ENCODE measurements around the gene C2orf49. TPM values are rescaled to one million over a fixed set of nuclear protein-coding genes. Genes with fewer than 3 reads are reported as not detected.

C2orf49 gene
- total RNA-seq, 1 donor from 2014 or later, result 12.2 TPM

DNA sequence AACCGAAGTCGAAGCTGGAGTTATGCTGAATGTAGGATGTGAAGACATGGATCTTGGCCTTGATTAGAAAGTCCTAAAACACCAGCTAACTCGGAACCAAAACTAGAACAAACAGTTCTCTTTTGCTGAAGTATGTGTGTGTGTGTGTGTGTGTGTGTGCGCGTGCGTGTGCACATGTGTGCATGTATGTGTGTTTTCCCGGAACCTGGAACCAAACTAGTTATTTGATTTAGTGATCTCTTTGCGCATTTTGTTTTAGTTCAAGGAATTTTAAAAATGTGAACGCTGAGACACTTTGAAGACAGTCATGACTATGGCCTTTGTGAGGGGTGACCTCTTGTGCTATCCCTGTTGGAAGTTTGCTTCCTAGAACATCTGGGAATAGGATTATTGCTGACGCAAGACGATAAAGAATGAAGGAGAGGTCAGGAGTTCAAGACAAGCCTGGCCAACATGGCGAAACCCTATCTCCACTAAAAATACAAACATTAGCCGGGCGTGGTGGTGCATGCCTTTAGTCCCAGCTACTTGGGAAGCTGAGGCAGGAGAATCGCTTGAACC lies 37.7 kb downstream of the C2orf49 start:
- intact Hi-C loops (cut with DNase I), result no loop called here
- peaks cover 6 to 17% of the 10 kb centered on the region in 2 donors for H3K36me3 ChIP-seq
- no peak overlapping the region for H3K27ac ChIP-seq

DNA sequence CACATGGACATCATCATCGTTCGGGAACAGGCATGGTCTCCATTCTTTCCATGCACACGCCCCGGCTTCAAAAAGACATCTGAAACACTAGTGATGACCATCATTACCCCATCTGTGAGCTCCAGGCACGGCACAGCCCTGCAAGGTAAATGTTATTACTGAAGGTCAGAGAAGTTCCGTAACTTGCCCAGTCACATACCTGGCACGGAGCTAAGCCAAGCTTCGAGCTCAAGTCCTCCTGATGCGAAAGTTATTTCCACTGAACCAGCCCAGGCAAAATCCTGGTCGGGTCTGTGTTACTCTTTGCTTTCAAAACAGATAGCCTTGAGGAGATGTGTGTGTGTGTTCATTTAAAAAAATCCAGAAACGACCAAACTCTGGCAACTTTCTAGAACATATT lies 38.7 kb downstream of the C2orf49 start:
- no peaks in the 10 kb centered on the region for H3K27me3 ChIP-seq
- H3K4me1 ChIP-seq, result peaks cover 2 to 16% of the 10 kb centered on the region in 2 donors
- TF ChIP-seq, protein P1, sequence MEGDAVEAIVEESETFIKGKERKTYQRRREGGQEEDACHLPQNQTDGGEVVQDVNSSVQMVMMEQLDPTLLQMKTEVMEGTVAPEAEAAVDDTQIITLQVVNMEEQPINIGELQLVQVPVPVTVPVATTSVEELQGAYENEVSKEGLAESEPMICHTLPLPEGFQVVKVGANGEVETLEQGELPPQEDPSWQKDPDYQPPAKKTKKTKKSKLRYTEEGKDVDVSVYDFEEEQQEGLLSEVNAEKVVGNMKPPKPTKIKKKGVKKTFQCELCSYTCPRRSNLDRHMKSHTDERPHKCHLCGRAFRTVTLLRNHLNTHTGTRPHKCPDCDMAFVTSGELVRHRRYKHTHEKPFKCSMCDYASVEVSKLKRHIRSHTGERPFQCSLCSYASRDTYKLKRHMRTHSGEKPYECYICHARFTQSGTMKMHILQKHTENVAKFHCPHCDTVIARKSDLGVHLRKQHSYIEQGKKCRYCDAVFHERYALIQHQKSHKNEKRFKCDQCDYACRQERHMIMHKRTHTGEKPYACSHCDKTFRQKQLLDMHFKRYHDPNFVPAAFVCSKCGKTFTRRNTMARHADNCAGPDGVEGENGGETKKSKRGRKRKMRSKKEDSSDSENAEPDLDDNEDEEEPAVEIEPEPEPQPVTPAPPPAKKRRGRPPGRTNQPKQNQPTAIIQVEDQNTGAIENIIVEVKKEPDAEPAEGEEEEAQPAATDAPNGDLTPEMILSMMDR (IDR thresholded peaks at IDR 0.05), result no peak
- H3K27ac ChIP-seq, result peak overlapping the region in 1 of 2 donors; percentile 30
- peaks cover 6 to 13% of the 10 kb centered on the region in 2 donors for H3K36me3 ChIP-seq
- DNase-seq (ENCODE audit: low spot score in 2 of 2), result peak in 1 of 2 donors; percentile 59
- H3K9me3 ChIP-seq, result no peaks in the 10 kb centered on the region
- intact Hi-C loops (cut with DNase I), result no loop called here
- H3K4me3 ChIP-seq, result no peak overlapping the region

More for the DNA sequence above, 37.7 kb downstream of the C2orf49 start:
- H3K9me3 ChIP-seq, result no peaks in the 10 kb centered on the region
- peaks cover 2 to 14% of the 10 kb centered on the region in 2 donors for H3K4me1 ChIP-seq
- TF ChIP-seq, protein P1 (IDR thresholded peaks at IDR 0.05), result no peak
- DNase-seq (ENCODE audit: low spot score in 2 of 2), result peak in 1 of 2 donors; percentile 62
- no peak overlapping the region for H3K4me3 ChIP-seq
- H3K27me3 ChIP-seq, result no peaks in the 10 kb centered on the region

DNA sequence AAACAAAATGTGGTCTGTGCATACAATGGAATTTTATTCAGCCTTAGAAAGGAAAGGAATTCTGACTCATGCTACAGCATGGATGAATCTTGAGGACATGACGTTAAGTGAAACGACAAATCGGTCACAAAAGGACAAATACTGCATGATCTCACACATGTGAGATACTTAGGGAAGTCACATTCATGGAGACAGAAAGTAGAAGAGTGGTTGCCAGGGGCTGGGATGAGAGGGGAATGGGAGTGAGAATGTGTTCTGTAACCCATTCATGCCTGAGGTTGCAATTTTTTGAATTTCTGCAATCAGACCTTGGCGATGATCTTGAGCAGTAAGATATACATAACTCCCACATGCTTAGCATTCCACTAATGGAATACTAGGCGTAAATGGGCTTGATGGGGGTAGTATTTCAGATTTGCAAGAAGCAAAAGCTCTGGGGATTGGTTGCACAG lies 39.5 kb downstream of the C2orf49 start:
- intact Hi-C loops (cut with DNase I), result no loop called here
- peak in 1 of 2 donors; percentile 24 for DNase-seq (ENCODE audit: low spot score in 2 of 2)
- TF ChIP-seq, protein P1 (IDR thresholded peaks at IDR 0.05), result no peak
- no peak overlapping the region for H3K27ac ChIP-seq
- no peak overlapping the region for H3K4me3 ChIP-seq
- no peaks in the 10 kb centered on the region for H3K27me3 ChIP-seq
- no peaks in the 10 kb centered on the region for H3K9me3 ChIP-seq
- H3K4me1 ChIP-seq, result peaks cover 2 to 22% of the 10 kb centered on the region in 2 donors
- peaks cover 3 to 12% of the 10 kb centered on the region in 2 donors for H3K36me3 ChIP-seq

DNA sequence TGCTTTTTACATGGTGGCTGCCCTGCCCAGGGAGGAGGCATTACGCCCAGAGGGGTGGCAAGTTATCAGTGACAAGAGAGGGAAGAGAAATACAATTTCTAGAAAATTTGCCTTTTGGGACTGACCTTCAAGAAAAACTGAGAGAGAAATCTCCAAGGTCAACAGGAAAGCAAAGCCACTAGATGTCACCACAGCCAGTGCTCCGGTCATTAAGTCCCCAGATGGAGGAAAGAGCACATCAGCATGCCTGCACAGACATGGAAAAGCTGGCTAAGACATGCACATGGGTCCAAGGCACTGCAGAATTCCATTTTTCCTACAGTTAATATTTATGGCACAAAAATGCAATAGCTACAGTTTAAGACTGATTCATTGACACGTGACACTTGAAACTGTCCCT lies 40.5 kb downstream of the C2orf49 start:
- H3K27me3 ChIP-seq, result no peaks in the 10 kb centered on the region
- peak in 1 of 2 donors; percentile 30 for DNase-seq (ENCODE audit: low spot score in 2 of 2)
- H3K27ac ChIP-seq, result no peak overlapping the region
- no peaks in the 10 kb centered on the region for H3K9me3 ChIP-seq
- H3K36me3 ChIP-seq, result peaks cover 0 to 8% of the 10 kb centered on the region in 2 donors
- intact Hi-C loops (cut with DNase I), result no loop called here
- TF ChIP-seq, protein P1 (IDR thresholded peaks at IDR 0.05), result no peak
- no peak overlapping the region for H3K4me3 ChIP-seq
- H3K4me1 ChIP-seq, result peaks cover 1 to 22% of the 10 kb centered on the region in 2 donors

DNA sequence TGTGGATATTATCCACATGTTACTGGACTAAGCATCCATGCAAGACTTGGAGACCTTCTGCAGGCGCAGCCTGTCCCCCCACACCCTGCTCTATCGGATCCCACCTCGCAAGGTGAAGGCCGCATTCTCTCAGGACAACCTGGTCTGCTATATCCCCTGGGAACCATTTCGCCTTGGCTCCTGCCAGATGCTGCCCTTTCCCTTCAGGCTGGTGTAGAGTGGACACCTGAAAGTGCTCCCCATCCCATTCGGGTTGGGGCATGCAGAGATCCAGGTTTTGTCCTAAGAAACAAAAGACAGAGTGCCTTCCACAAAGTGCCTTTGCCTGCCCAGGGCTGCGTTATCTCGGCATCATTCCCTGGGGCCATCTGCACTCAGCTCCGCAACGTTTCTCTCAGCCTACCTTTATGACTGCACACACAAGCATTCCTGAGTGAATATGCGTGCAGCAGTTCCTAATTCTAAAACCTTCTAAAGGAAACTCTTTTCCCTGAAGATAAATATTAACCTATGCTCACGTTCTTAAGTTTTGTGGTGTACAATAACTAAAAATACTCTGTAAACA lies 41.0 kb downstream of the C2orf49 start:
- no peaks in the 10 kb centered on the region for H3K9me3 ChIP-seq
- no peaks in the 10 kb centered on the region for H3K27me3 ChIP-seq
- TF ChIP-seq, protein P1 (IDR thresholded peaks at IDR 0.05), result no peak
- peaks cover 0 to 4% of the 10 kb centered on the region in 2 donors for H3K36me3 ChIP-seq
- peak in 1 of 2 donors; percentile 18 for DNase-seq (ENCODE audit: low spot score in 2 of 2)
- H3K27ac ChIP-seq, result no peak overlapping the region
- no peak overlapping the region for H3K4me3 ChIP-seq
- intact Hi-C loops (cut with DNase I), result no loop called here
- peaks cover 0 to 26% of the 10 kb centered on the region in 2 donors for H3K4me1 ChIP-seq

Data from ascending aorta (tissue), 2 donors.